ENCODE measurements around the gene EIF1B.
A peak's percentile ranks its signal among the peaks of the same experiment; 100 is the strongest.

Gene EIF1B

GRCh38 chr3:40309925-40310695 is 603 bp downstream of the EIF1B start:
- DNase-seq: no peak

- DNase-seq: no peak
Observed at GRCh38 chr3:40310705-40311104, 1.2 kb downstream of the EIF1B start.

DNA sequence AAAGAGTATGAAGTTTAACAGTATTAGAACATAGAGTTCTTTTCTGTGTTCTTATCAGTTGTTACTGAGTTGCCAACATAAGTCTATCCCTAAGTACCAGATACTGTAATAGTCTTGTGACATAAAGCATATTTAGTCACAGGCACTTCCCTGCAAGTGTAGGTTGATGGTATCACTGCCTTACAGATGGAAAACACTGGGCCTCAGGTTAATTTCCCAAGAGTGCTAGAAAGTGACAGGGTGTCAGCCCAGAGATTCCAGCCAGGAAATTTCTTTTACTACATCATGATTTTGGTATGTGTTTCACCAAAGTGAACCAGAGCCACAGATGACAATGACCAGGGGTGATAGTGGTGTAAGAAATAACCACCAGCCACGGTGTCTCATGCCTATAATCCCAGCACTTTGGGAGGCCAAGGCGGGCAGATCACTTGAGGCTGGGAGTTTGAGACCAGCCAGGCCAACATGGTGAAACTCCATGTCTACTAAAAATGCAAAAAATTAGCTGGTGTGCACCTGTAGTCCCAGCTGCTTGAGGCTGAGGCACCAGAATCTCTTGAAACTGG is 3.2 kb downstream of the EIF1B start:
- no peak for DNase-seq

GRCh38 chr3:40313975-40314860 is 4.7 kb downstream of the EIF1B start:
- DNase-seq: no peak

GRCh38 chr3:40317061-40317855 is 7.8 kb downstream of the EIF1B start:
- DNase-seq: peak; percentile 38

- DNase-seq: no peak
Observed at GRCh38 chr3:40321818-40322217, 12.3 kb downstream of the EIF1B start.

- no peak for DNase-seq
Observed at GRCh38 chr3:40323946-40324345, 14.4 kb downstream of the EIF1B start.

- DNase-seq: no peak
Observed at GRCh38 chr3:40324621-40325020, 15.1 kb downstream of the EIF1B start.

DNA sequence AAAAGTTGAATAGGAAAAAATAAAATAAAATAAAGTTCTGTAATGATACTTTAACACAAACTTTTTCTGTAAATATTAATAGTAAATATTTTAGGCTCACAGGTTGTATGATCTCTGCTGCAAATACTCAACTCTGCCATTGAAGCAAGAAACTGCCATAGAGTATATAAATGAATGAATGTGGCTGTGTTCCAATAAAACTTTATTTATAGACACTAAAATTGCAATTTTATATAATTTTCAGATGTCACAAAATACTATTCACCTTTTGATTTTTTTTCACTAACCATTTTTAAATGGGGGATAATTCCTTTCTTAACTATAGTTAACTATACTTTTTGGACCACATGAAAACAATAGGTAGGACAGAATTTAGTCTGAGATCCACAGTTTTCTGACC is 16.0 kb downstream of the EIF1B start:
- no peak for DNase-seq

DNA sequence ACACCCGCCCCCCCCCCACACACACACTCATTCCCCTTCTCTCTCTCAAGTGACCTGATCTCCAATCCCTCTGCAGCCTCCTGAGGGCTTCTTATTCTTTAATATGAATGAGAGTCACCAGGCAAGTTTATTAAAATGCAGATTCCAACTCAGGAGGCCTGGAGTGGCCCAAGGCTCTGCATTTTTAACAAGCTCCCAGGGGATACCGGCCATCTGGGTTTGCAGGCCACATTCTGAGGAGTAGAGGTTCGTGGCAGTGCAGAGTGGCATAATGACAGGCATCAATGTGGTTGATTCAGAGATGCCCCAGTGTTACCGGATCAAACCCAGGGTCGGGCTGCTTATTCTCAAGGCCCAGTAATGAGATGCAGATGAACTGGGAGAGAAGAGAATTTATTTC is 18.9 kb downstream of the EIF1B start:
- no peak for DNase-seq

GRCh38 chr3:40329071-40329470 is 19.6 kb downstream of the EIF1B start:
- no peak for DNase-seq

DNA sequence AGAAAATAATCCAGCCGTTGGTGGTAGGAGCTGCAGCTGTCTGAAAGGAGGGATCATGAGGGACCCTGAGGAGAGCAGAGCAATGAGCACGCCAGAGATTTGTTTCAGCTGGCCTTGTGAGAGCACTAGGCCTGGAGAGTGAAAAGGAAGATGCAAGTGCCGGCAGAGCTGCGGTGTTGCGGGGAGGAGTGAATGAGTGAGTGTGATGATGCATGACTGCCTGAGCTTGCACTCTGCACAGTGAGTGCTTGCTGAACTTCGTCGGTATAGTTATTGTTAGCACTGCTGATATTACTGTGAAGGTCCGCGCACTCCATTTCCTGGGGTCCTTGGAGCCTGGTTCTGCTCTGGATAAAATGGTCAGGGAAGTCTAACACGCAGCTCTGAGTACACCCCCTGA is 23.2 kb downstream of the EIF1B start:
- DNase-seq: no peak

GRCh38 chr3:40333416-40333815 is 23.9 kb downstream of the EIF1B start:
- DNase-seq: no peak

DNA sequence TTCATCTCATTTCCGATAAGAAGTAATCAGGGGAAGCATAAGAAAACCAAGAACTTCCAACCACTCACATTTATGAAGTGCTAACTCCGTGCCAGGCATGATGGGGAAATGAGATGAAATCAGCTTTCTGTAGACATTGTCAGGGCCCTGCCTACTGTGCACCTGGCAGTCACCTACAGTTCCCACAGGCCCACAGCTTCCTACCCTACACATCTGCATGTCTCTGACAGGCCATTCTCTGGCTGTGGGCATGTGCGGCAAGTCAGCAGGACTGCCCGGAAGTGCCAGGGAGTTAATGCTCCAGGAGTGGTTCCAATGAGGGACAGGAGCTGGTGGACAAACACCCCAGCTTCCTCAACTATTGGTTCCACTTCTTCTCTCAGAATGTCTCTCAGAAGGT is 24.3 kb downstream of the EIF1B start:
- DNase-seq: no peak

DNA sequence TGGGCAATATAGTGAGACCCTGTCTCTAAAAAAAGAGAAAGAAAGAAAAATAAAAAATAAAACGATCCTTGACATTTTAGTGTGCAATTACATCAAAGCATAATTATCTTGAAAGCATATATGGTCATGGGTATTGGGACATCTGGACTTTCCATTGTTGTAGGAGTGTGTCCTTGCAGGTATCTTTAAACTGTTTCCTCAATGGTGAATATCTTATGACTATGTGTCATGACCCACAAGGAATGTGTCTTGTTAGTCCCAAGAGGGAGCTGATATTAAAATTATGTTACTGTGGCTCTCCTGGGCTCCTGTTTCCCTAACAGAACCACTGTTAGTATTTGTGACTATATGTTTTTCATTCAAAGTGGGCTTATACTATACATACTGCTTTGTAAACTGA is 26.6 kb downstream of the EIF1B start:
- DNase-seq: no peak

- DNase-seq: no peak
Observed at GRCh38 chr3:40336511-40337135, 27.1 kb downstream of the EIF1B start.

- no peak for DNase-seq
Observed at GRCh38 chr3:40337136-40338108, 27.9 kb downstream of the EIF1B start.

DNA sequence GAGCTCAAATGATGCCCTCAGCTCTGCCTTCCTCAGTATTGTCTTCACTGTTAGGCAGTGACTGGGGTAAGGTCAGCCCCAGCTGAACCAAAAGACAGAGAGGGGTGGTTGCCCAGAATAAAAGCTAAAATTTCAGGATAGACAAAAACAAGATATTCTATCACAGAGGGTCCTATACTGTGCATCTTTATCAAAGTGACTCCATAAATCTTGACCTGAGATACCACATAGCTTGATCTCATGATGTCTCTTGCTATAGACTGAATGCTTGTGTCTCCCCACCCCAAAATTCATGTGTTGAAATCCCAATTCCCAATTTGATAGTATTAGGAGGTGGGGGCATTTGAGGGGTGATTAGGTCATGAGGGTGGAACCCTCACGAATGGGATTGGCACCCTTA is 30.4 kb downstream of the EIF1B start:
- no peak for DNase-seq

DNA sequence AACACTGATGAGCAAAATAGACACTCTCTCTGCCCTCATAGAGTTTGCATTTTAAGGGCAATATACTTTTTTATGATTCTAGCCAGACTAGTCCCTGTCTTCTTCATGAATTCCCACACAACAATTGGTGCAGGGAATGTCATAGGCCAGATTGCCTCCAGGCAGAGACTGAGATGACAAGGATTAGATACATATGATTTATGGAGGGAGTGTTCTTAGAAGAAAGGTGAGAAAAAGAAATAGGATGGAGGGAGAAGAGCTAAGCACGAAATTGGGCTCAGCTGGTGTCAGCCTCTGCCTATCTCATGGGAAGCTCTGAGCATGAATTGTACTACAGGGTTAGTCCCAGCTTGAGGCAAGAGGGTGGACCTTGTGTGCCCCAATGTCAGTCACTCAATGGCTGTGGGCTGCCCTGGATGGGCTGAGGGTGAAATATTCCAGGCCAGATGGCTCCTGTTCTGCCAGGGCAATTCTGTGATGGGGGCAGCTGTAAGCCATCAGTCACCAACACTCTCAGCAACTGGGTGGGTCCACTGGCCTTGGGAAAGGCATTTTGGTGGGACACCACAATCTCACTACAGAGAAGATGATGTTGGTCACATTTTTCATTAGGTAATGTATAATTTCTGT is 31.1 kb downstream of the EIF1B start:
- no peak for DNase-seq

DNA sequence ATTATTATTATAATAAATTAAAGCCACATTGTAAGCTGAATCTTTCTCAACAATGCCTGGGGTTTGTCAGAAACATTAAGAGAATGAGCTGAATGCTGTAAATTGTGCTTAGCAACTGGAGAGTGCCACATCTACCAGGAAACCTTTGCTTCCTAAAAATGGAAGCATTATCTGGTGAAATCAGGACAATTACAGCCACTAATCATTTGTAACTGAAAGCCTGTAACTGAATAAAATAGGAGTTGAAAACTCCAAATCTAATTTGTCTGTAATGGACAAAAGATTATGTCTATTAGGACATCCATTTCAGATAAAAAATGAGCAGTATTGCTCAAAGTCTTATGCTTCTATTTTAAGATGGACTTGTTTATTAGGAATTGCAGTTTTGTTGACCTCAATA is 32.2 kb downstream of the EIF1B start:
- no peak for DNase-seq

- DNase-seq: no peak
Observed at GRCh38 chr3:40350529-40350928, 41.0 kb downstream of the EIF1B start.

Data from SHP77 treated with DMSO at 0.1 percent for 48 hours (cell line).